SK-N-SH (cell line): ENCODE measurements around the gene NREP.
"Not testable (repeated sequence)": the region's sequence is repeated elsewhere in the genome, so short reads cannot be mapped to it uniquely, and the experiment has no call there.

Experiments used
- RAD21 ChIP-seq: IDR thresholded peaks from 2 replicates; pipeline ENCODE4 v1.6.1; 2012; ENCODE audit warnings: mild to moderate bottlenecking, low read length
- RCOR1 ChIP-seq: fragments of 150-350 bp; IDR thresholded peaks from 2 replicates; pipeline ENCODE4 v1.6.1; 2017; ENCODE audit warnings: antibody characterized with exemption, low read length
- RFX5 ChIP-seq: IDR thresholded peaks from 2 replicates; pipeline ENCODE4 v1.6.1; 2012; ENCODE audit warnings: mild to moderate bottlenecking, improper control_type of control experiment, low read length
- SMC3 ChIP-seq: IDR thresholded peaks from 2 replicates; pipeline ENCODE4 v1.6.1; 2012; ENCODE audit warnings: low read depth, low read length, improper control_type of control experiment
- TAF1 ChIP-seq: IDR thresholded peaks from 2 replicates; pipeline ENCODE4 v1.6.1; 2012; ENCODE audit warnings: low read depth, mild to moderate bottlenecking, low read length, moderate library complexity, borderline replicate concordance
- TF ChIP-seq, protein P1 (sequence below): IDR thresholded peaks from 2 replicates; pipeline ENCODE4; 2012
- TF ChIP-seq, protein P2 (sequence below): fragments of 200-600 bp; sonication (generic); IDR thresholded peaks from 2 replicates; pipeline ENCODE4 v1.6.1; 2017; ENCODE audit warnings: antibody characterized with exemption, mild to moderate bottlenecking, moderate library complexity

- TF ChIP-seq, protein P1, sequence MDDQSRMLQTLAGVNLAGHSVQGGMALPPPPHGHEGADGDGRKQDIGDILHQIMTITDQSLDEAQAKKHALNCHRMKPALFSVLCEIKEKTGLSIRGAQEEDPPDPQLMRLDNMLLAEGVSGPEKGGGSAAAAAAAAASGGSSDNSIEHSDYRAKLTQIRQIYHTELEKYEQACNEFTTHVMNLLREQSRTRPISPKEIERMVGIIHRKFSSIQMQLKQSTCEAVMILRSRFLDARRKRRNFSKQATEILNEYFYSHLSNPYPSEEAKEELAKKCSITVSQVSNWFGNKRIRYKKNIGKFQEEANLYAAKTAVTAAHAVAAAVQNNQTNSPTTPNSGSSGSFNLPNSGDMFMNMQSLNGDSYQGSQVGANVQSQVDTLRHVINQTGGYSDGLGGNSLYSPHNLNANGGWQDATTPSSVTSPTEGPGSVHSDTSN = not testable (repeated sequence)
- TF ChIP-seq RAD21, RFX5, TAF1, RCOR1, SMC3: not testable (repeated sequence)
- TF ChIP-seq, protein P2, sequence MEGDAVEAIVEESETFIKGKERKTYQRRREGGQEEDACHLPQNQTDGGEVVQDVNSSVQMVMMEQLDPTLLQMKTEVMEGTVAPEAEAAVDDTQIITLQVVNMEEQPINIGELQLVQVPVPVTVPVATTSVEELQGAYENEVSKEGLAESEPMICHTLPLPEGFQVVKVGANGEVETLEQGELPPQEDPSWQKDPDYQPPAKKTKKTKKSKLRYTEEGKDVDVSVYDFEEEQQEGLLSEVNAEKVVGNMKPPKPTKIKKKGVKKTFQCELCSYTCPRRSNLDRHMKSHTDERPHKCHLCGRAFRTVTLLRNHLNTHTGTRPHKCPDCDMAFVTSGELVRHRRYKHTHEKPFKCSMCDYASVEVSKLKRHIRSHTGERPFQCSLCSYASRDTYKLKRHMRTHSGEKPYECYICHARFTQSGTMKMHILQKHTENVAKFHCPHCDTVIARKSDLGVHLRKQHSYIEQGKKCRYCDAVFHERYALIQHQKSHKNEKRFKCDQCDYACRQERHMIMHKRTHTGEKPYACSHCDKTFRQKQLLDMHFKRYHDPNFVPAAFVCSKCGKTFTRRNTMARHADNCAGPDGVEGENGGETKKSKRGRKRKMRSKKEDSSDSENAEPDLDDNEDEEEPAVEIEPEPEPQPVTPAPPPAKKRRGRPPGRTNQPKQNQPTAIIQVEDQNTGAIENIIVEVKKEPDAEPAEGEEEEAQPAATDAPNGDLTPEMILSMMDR = not testable (repeated sequence)
Measured at GRCh38 chr5:111716789-111717188, 40.2 kb downstream of the NREP start.
